ENCODE measurements around the gene LIPJ. TPM values are rescaled to one million over a fixed set of nuclear protein-coding genes. Genes with fewer than 3 reads are reported as not detected.

LIPJ gene
- total RNA-seq, 1 donor from 2014 or later, result not detected

GRCh38 chr10:88542522-88542921, 44.0 kb upstream of the LIPJ start:
- no peak for DNase-seq (ENCODE audit: low read depth, low spot score)
- no peaks in the 10 kb centered on the region for H3K27me3 Mint-ChIP-seq (ENCODE audit: low read depth)
- peaks cover 16% of the 10 kb centered on the region for H3K4me1 Mint-ChIP-seq
- H3K27ac Mint-ChIP-seq (ENCODE audit: unreplicated experiment), result no peak overlapping the region
- no peak overlapping the region for H3K4me3 Mint-ChIP-seq
- no peak for TF ChIP-seq CTCF (conservative IDR thresholded peaks at IDR 0.05)
- no peaks in the 10 kb centered on the region for H3K36me3 Mint-ChIP-seq (ENCODE audit: low read depth)
- no peaks in the 10 kb centered on the region for H3K9me3 Mint-ChIP-seq

GRCh38 chr10:88544140-88544870, 42.3 kb upstream of the LIPJ start:
- Mint-ChIP-seq H3K9me3 (no peaks in the 10 kb centered on the region), H3K4me1 (peaks cover 8% of the 10 kb centered on the region), H3K27ac (ENCODE audit: unreplicated experiment) (no peak overlapping the region), H3K27me3 (ENCODE audit: low read depth) (no peaks in the 10 kb centered on the region), H3K36me3 (ENCODE audit: low read depth) (no peaks in the 10 kb centered on the region), H3K4me3 (no peak overlapping the region)
- no peak for DNase-seq (ENCODE audit: low read depth, low spot score)
- no peak for TF ChIP-seq CTCF (conservative IDR thresholded peaks at IDR 0.05)

- H3K4me1 Mint-ChIP-seq, result peaks cover 8% of the 10 kb centered on the region
- no peak overlapping the region for H3K4me3 Mint-ChIP-seq
- no peak for TF ChIP-seq CTCF (conservative IDR thresholded peaks at IDR 0.05)
- no peaks in the 10 kb centered on the region for H3K9me3 Mint-ChIP-seq
- DNase-seq (ENCODE audit: low read depth, low spot score), result no peak
- no peaks in the 10 kb centered on the region for H3K27me3 Mint-ChIP-seq (ENCODE audit: low read depth)
- H3K27ac Mint-ChIP-seq (ENCODE audit: unreplicated experiment), result no peak overlapping the region
- no peaks in the 10 kb centered on the region for H3K36me3 Mint-ChIP-seq (ENCODE audit: low read depth)
These were observed 41.2 kb upstream of the LIPJ start for GRCh38 chr10:88545359-88545758.

- no peak for TF ChIP-seq CTCF (conservative IDR thresholded peaks at IDR 0.05)
- no peak for DNase-seq (ENCODE audit: low read depth, low spot score)
- Mint-ChIP-seq H3K4me1 (peaks cover 5% of the 10 kb centered on the region), H3K36me3 (ENCODE audit: low read depth) (no peaks in the 10 kb centered on the region), H3K27me3 (ENCODE audit: low read depth) (no peaks in the 10 kb centered on the region), H3K4me3 (no peak overlapping the region), H3K9me3 (no peaks in the 10 kb centered on the region), H3K27ac (ENCODE audit: unreplicated experiment) (no peak overlapping the region)
These were observed 40.1 kb upstream of the LIPJ start for GRCh38 chr10:88546497-88546896.

GRCh38 chr10:88551246-88551645, 35.3 kb upstream of the LIPJ start:
- Mint-ChIP-seq H3K27ac (ENCODE audit: unreplicated experiment) (no peak overlapping the region), H3K4me3 (no peak overlapping the region), H3K36me3 (ENCODE audit: low read depth) (no peaks in the 10 kb centered on the region), H3K9me3 (no peaks in the 10 kb centered on the region), H3K27me3 (ENCODE audit: low read depth) (no peaks in the 10 kb centered on the region), H3K4me1 (no peaks in the 10 kb centered on the region)
- DNase-seq (ENCODE audit: low read depth, low spot score), result no peak
- no peak for TF ChIP-seq CTCF (conservative IDR thresholded peaks at IDR 0.05)

All from neural crest cell (in vitro differentiated cells).